WERI-Rb-1 (cell line): ENCODE measurements around the gene RHBDL2.

Experiments
- DNase-seq: peaks from one replicate; pipeline ENCODE4 v3.0.0-alpha.2; 2020
- H3K27ac ChIP-seq: fragments of 250-450 bp; sonication (Bioruptor Pico); 2 replicates; pipeline ENCODE4 v1.5.1; 2020; ENCODE audit warnings: mild to moderate bottlenecking, moderate library complexity
- H3K27me3 ChIP-seq: fragments of 250-450 bp; sonication (Bioruptor Pico); 2 replicates; pipeline ENCODE4 v1.5.1; 2021; ENCODE audit warnings: mild to moderate bottlenecking, low read depth, moderate library complexity; ENCODE audit not compliant: insufficient read depth, severe bottlenecking
- H3K36me3 ChIP-seq: fragments of 250-450 bp; sonication (Bioruptor Pico); 2 replicates; pipeline ENCODE4 v1.5.1; 2020; ENCODE audit warnings: mild to moderate bottlenecking, moderate library complexity
- H3K4me3 ChIP-seq: 2 replicates; pipeline ENCODE4 v1.5.1; 2011; ENCODE audit warnings: low read depth, mild to moderate bottlenecking, control low read depth, low read length
- H3K9me3 ChIP-seq: fragments of 250-450 bp; sonication (Bioruptor Pico); 2 replicates; pipeline ENCODE4 v1.5.1; 2021; ENCODE audit warnings: mild to moderate bottlenecking, moderate library complexity; ENCODE audit not compliant: severe bottlenecking
- TF ChIP-seq, protein P1 (sequence below): IDR thresholded peaks from 2 replicates; pipeline ENCODE4 v1.5.1; 2011; ENCODE audit warnings: low read depth, mild to moderate bottlenecking, control low read depth, inconsistent platforms, low read length

The RHBDL2 gene

GRCh38 chr1:38953433-38953860 lies 11.8 kb upstream of the RHBDL2 start:
- TF ChIP-seq, protein P1, sequence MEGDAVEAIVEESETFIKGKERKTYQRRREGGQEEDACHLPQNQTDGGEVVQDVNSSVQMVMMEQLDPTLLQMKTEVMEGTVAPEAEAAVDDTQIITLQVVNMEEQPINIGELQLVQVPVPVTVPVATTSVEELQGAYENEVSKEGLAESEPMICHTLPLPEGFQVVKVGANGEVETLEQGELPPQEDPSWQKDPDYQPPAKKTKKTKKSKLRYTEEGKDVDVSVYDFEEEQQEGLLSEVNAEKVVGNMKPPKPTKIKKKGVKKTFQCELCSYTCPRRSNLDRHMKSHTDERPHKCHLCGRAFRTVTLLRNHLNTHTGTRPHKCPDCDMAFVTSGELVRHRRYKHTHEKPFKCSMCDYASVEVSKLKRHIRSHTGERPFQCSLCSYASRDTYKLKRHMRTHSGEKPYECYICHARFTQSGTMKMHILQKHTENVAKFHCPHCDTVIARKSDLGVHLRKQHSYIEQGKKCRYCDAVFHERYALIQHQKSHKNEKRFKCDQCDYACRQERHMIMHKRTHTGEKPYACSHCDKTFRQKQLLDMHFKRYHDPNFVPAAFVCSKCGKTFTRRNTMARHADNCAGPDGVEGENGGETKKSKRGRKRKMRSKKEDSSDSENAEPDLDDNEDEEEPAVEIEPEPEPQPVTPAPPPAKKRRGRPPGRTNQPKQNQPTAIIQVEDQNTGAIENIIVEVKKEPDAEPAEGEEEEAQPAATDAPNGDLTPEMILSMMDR, result no peak
- no peak for DNase-seq
- Histone ChIP-seq H3K27me3 (no peaks in the 10 kb centered on the region), H3K9me3 (no peaks in the 10 kb centered on the region), H3K36me3 (no peaks in the 10 kb centered on the region), H3K27ac (no peak overlapping the region), H3K4me3 (no peak overlapping the region)

DNA sequence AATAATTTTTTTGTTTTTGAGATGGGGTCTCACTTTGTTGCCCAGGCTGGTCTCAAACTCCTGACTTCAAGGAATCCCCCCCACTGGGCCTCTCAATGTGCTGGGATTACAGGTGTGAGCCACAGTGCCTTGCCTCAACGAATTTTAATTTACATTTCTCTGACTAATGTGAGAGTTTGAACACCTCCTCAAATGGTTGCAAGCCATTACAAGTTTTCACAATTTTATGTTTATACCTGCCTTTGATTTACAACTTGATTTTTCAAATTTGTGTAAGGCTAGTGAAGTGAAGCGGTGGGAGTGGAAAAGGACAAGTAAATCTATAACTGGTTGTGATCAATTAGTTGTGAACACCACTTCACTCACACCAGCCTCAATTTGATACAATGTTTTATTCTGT lies 8.9 kb upstream of the RHBDL2 start:
- H3K27ac ChIP-seq, result no peak overlapping the region
- no peak for DNase-seq
- H3K9me3 ChIP-seq, result no peaks in the 10 kb centered on the region
- no peaks in the 10 kb centered on the region for H3K36me3 ChIP-seq
- no peaks in the 10 kb centered on the region for H3K27me3 ChIP-seq
- TF ChIP-seq, protein P1, result no peak
- no peak overlapping the region for H3K4me3 ChIP-seq

DNA sequence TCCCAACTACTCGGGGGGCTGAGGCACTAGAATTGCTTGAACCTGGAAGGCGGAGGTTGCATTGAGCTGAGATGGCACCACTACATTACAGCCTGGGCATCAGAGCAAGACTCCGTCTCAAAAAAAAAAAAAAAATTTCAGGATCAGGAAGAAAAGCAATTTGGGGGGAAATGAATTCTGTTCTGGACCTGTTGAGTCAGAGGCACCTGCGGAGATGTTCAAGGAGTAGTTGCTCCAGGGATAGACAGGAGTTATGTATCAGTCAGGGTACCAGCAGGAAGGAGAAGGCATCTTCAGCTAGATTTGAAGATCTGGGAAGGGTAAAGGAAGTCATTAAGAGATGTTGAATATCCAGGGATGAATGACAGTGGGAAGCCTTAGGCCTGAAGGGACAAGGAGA lies 2.9 kb upstream of the RHBDL2 start:
- Histone ChIP-seq H3K4me3 (no peak overlapping the region), H3K27ac (no peak overlapping the region), H3K27me3 (no peaks in the 10 kb centered on the region), H3K9me3 (no peaks in the 10 kb centered on the region), H3K36me3 (no peaks in the 10 kb centered on the region)
- no peak for DNase-seq
- TF ChIP-seq, protein P1, result no peak

DNA sequence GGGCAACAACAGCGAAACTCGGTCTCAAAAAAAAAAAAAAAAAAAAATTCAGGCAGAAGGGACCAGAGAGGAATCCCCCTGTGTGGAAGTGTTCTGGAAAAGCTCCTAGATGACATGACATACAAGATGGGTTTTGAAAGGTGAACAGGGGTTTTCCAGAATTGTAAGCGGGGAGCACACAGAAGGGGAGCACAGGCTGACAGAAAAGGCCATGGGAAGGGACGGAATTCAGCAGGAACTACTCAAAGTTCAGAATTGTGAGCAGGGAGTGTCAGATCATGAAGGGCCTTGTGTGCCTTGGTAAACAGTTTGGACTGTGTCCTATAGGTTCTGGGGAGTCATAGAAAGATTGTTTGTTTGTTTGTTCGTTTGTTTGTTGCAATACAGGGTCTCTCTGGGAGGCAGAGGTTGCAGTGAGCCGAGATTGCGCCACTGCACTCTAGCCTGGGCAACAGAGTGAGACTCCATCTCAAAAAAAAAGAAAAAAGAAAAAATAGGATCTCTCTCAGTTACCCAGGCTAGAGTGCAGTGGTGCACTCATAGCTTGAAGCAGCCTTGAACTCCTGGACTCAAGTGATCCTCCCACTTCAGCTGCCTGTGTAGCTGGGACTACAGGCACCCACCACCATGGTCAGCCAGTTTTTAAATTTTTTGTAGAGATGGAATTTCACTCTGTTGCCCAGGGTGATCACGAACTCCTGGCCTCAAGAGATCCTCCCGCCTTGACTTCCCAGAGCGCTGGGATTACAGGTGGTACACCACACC lies 1.2 kb upstream of the RHBDL2 start:
- Histone ChIP-seq H3K27ac (no peak overlapping the region), H3K27me3 (no peaks in the 10 kb centered on the region), H3K9me3 (no peaks in the 10 kb centered on the region), H3K4me3 (no peak overlapping the region), H3K36me3 (no peaks in the 10 kb centered on the region)
- no peak for DNase-seq
- TF ChIP-seq, protein P1, result no peak

GRCh38 chr1:38941093-38941492 lies 537 bp downstream of the RHBDL2 start:
- Histone ChIP-seq H3K27ac (no peak overlapping the region), H3K9me3 (no peaks in the 10 kb centered on the region), H3K36me3 (no peaks in the 10 kb centered on the region), H3K27me3 (no peaks in the 10 kb centered on the region), H3K4me3 (no peak overlapping the region)
- TF ChIP-seq, protein P1, result no peak
- DNase-seq, result no peak
